HG03139 (cell line): ENCODE data around the gene RPS6KA3.

Source experiments
- ATAC-seq: cut with Tn5 transposase; IDR thresholded peaks from one replicate; pipeline ENCODE4 v1.9.1; 2021; ENCODE audit not compliant: unreplicated experiment

RPS6KA3 gene

GRCh38 chrX:20111271-20111670, 155.4 kb downstream of the RPS6KA3 start:
- ATAC-seq, result no peak

- ATAC-seq, result no peak
These were observed 164.7 kb downstream of the RPS6KA3 start for GRCh38 chrX:20101934-20102581.
